NCI-H446 treated with DMSO at 0.1 percent for 48 hours (cell line): ENCODE measurements around the gene AMD1.

ENCODE experiments used
- DNase-seq: peaks from one replicate; lab custom pipeline; 2025; lab: John Stamatoyannopoulos, UW

Gene AMD1

DNA sequence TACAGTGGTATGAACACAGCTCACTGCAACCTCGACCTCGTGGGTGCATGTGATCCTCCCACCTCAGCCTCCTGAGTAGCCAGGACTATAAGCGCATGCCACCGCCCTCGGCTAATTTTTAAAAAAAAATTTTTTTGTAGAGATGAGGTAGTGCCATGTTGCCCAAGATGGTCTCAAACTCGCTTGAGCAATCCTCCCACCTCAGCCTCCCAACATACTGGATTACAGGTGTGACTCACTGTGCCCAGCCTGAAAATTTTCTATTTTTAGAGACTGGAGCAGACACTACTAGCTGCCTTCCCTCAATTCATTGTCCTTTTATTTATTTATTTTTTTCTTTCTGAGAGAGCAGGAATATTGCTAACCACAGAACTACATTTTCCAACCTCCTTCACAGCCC lies 63.6 kb downstream of the AMD1 start:
- DNase-seq, result no peak

- DNase-seq, result no peak
Measured at GRCh38 chr6:110939429-110940200, 65.0 kb downstream of the AMD1 start.

DNA sequence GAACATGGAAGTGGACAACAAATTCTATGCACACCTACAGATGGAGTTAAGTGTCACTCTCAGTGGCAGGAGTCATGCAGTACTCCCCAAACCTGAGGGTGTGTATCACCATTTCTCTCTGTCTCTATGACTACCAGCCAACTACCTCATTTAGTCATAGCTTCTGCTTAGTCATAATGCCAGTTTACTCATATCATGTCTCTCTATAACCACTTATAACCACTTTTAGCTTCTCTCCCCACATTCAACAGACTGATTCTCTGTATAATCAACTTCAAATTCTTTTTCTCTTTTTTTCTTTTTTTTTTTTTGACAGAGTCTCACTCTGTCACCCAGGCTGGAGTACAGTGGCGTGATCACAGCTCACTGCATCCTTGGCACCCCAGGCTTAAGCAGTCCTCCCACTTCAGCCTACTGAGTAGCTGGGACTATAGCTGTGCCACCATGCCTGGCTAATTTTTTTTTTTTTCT lies 70.1 kb downstream of the AMD1 start:
- DNase-seq, result no peak
